ENCODE data around the gene SGCD. TPM values are rescaled to one million over a fixed set of nuclear protein-coding genes. Genes with fewer than 3 reads are reported as not detected.

Gene SGCD
- total RNA-seq, 5 donors from 2014 or later (not counting 1 experiment from before 2014, with no cell fraction given), result 0.13 to 2.4 (median 0.22) TPM

- H3K9me3 Mint-ChIP-seq, result peaks cover 0 to 3% (median 0%) of the 10 kb centered on the region in 3 donors
- H3K27ac Mint-ChIP-seq, result no peak overlapping the region
- no CpG with 5 or more reads among the region's 1 CpG for WGBS (ENCODE audit: insufficient coverage)
- H3K27me3 Mint-ChIP-seq, result peaks cover 0 to 20% of the 10 kb centered on the region in 2 donors
- Histone ChIP-seq H3K27me3 (replicated peaks in 1 of 2; ENCODE audit: control insufficient read depth in 2 of 2, extremely low read depth in 1 of 2, insufficient read depth in 2 of 2, low read length in 1 of 2) (no peaks in the 10 kb centered on the region), H3K4me1 (ENCODE audit: control insufficient read depth in 1 of 2, extremely low read depth in 1 of 2, insufficient read depth in 2 of 2, low read length in 2 of 2) (no peaks in the 10 kb centered on the region), H3K27ac (ENCODE audit: low read length) (no peak overlapping the region), H3K36me3 (ENCODE audit: control insufficient read depth in 2 of 2, extremely low read depth in 1 of 2, insufficient read depth in 1 of 2, low read length in 1 of 2) (no peaks in the 10 kb centered on the region), H3K4me3 (ENCODE audit: control insufficient read depth in 1 of 2, extremely low read depth in 1 of 2, low read length in 1 of 2) (no peak overlapping the region), H3K9me3 (no peaks in the 10 kb centered on the region)
- no peak overlapping the region for H3K4me3 Mint-ChIP-seq
- ATAC-seq (replicated peaks in 1 of 4), result no peak
- ChIA-PET CTCF (no interaction called here), POLR2A (no interaction called here)
- no peaks in the 10 kb centered on the region for H3K4me1 Mint-ChIP-seq
- DNase-seq, result no peak
- H3K36me3 Mint-ChIP-seq, result no peaks in the 10 kb centered on the region
Measured at GRCh38 chr5:156529892-156530291, 202.9 kb downstream of the SGCD start.

- ATAC-seq (replicated peaks in 1 of 4) (no peak), DNase-seq (no peak)
- CTCF ChIA-PET, result no interaction called here
- peaks cover 0 to 3% (median 0%) of the 10 kb centered on the region in 3 donors for H3K9me3 Mint-ChIP-seq
- H3K27me3 Mint-ChIP-seq, result peaks cover 0 to 20% of the 10 kb centered on the region in 2 donors
- H3K4me3 Mint-ChIP-seq, result no peak overlapping the region
- H3K27ac Mint-ChIP-seq, result no peak overlapping the region
- Histone ChIP-seq H3K4me1 (ENCODE audit: control insufficient read depth in 1 of 2, extremely low read depth in 1 of 2, insufficient read depth in 2 of 2, low read length in 2 of 2) (no peaks in the 10 kb centered on the region), H3K36me3 (ENCODE audit: control insufficient read depth in 2 of 2, extremely low read depth in 1 of 2, insufficient read depth in 1 of 2, low read length in 1 of 2) (no peaks in the 10 kb centered on the region), H3K27ac (ENCODE audit: low read length) (no peak overlapping the region), H3K27me3 (replicated peaks in 1 of 2; ENCODE audit: control insufficient read depth in 2 of 2, extremely low read depth in 1 of 2, insufficient read depth in 2 of 2, low read length in 1 of 2) (no peaks in the 10 kb centered on the region), H3K9me3 (no peaks in the 10 kb centered on the region), H3K4me3 (ENCODE audit: control insufficient read depth in 1 of 2, extremely low read depth in 1 of 2, low read length in 1 of 2) (no peak overlapping the region)
- WGBS (ENCODE audit: insufficient coverage), result no CpG with 5 or more reads among the region's 2 CpGs
- H3K4me1 Mint-ChIP-seq, result no peaks in the 10 kb centered on the region
- POLR2A ChIA-PET, result no interaction called here
- no peaks in the 10 kb centered on the region for H3K36me3 Mint-ChIP-seq
Measured at GRCh38 chr5:156531199-156531598, 204.2 kb downstream of the SGCD start.

- Histone ChIP-seq H3K27ac (ENCODE audit: low read length) (no peak overlapping the region), H3K4me1 (ENCODE audit: control insufficient read depth in 1 of 2, extremely low read depth in 1 of 2, insufficient read depth in 2 of 2, low read length in 2 of 2) (no peaks in the 10 kb centered on the region), H3K27me3 (replicated peaks in 1 of 2; ENCODE audit: control insufficient read depth in 2 of 2, extremely low read depth in 1 of 2, insufficient read depth in 2 of 2, low read length in 1 of 2) (no peaks in the 10 kb centered on the region), H3K9me3 (no peaks in the 10 kb centered on the region), H3K4me3 (ENCODE audit: control insufficient read depth in 1 of 2, extremely low read depth in 1 of 2, low read length in 1 of 2) (no peak overlapping the region), H3K36me3 (ENCODE audit: control insufficient read depth in 2 of 2, extremely low read depth in 1 of 2, insufficient read depth in 1 of 2, low read length in 1 of 2) (no peaks in the 10 kb centered on the region)
- no peaks in the 10 kb centered on the region for H3K4me1 Mint-ChIP-seq
- ATAC-seq (replicated peaks in 1 of 4) (no peak), DNase-seq (no peak)
- no peak overlapping the region for H3K4me3 Mint-ChIP-seq
- 70% methylated on average over 3 of the region's 4 CpGs for WGBS (ENCODE audit: insufficient coverage)
- ChIA-PET POLR2A (no interaction called here), CTCF (no interaction called here)
- peaks cover 0 to 3% (median 0%) of the 10 kb centered on the region in 3 donors for H3K9me3 Mint-ChIP-seq
- no peak overlapping the region for H3K27ac Mint-ChIP-seq
- peaks cover 4 to 23% of the 10 kb centered on the region in 2 donors for H3K27me3 Mint-ChIP-seq
- H3K36me3 Mint-ChIP-seq, result no peaks in the 10 kb centered on the region
Measured at GRCh38 chr5:156532921-156533320, 206.0 kb downstream of the SGCD start.

- no peaks in the 10 kb centered on the region for H3K27me3 ChIP-seq (replicated peaks in 1 of 2; ENCODE audit: control insufficient read depth in 2 of 2, extremely low read depth in 1 of 2, insufficient read depth in 2 of 2, low read length in 1 of 2)
- Mint-ChIP-seq H3K4me3 (no peak overlapping the region), H3K27ac (no peak overlapping the region), H3K27me3 (peaks cover 4 to 19% of the 10 kb centered on the region in 2 donors), H3K36me3 (no peaks in the 10 kb centered on the region), H3K4me1 (no peaks in the 10 kb centered on the region), H3K9me3 (peaks cover 0 to 3% (median 0%) of the 10 kb centered on the region in 3 donors)
- no peak for ATAC-seq (replicated peaks in 1 of 4)
- H3K9me3 ChIP-seq, result no peaks in the 10 kb centered on the region
- WGBS (ENCODE audit: insufficient coverage), result 70% methylated on average over 2 of the region's 2 CpGs
- H3K36me3 ChIP-seq (ENCODE audit: control insufficient read depth in 2 of 2, extremely low read depth in 1 of 2, insufficient read depth in 1 of 2, low read length in 1 of 2), result no peaks in the 10 kb centered on the region
- H3K27ac ChIP-seq (ENCODE audit: low read length), result no peak overlapping the region
- H3K4me3 ChIP-seq (ENCODE audit: control insufficient read depth in 1 of 2, extremely low read depth in 1 of 2, low read length in 1 of 2), result no peak overlapping the region
- ChIA-PET CTCF (no interaction called here), POLR2A (no interaction called here)
- no peak for DNase-seq
- H3K4me1 ChIP-seq (ENCODE audit: control insufficient read depth in 1 of 2, extremely low read depth in 1 of 2, insufficient read depth in 2 of 2, low read length in 2 of 2), result no peaks in the 10 kb centered on the region
Measured at GRCh38 chr5:156534085-156534484, 207.1 kb downstream of the SGCD start.

- no peak overlapping the region for H3K4me3 ChIP-seq (ENCODE audit: control insufficient read depth in 1 of 2, extremely low read depth in 1 of 2, low read length in 1 of 2)
- H3K27ac Mint-ChIP-seq, result no peak overlapping the region
- no peak overlapping the region for H3K27ac ChIP-seq (ENCODE audit: low read length)
- ChIA-PET POLR2A (no interaction called here), CTCF (no interaction called here)
- no peaks in the 10 kb centered on the region for H3K36me3 Mint-ChIP-seq
- WGBS (ENCODE audit: insufficient coverage), result no CpG with 5 or more reads among the region's 2 CpGs
- no peaks in the 10 kb centered on the region for H3K4me1 ChIP-seq (ENCODE audit: control insufficient read depth in 1 of 2, extremely low read depth in 1 of 2, insufficient read depth in 2 of 2, low read length in 2 of 2)
- H3K27me3 Mint-ChIP-seq, result peaks cover 4 to 14% of the 10 kb centered on the region in 2 donors
- H3K9me3 ChIP-seq, result no peaks in the 10 kb centered on the region
- H3K4me1 Mint-ChIP-seq, result no peaks in the 10 kb centered on the region
- H3K36me3 ChIP-seq (ENCODE audit: control insufficient read depth in 2 of 2, extremely low read depth in 1 of 2, insufficient read depth in 1 of 2, low read length in 1 of 2), result no peaks in the 10 kb centered on the region
- DNase-seq (no peak), ATAC-seq (replicated peaks in 1 of 4) (no peak)
- peaks cover 0 to 3% (median 0%) of the 10 kb centered on the region in 3 donors for H3K9me3 Mint-ChIP-seq
- no peaks in the 10 kb centered on the region for H3K27me3 ChIP-seq (replicated peaks in 1 of 2; ENCODE audit: control insufficient read depth in 2 of 2, extremely low read depth in 1 of 2, insufficient read depth in 2 of 2, low read length in 1 of 2)
- H3K4me3 Mint-ChIP-seq, result no peak overlapping the region
Measured at GRCh38 chr5:156534906-156535485, 208.0 kb downstream of the SGCD start.

- Histone ChIP-seq H3K36me3 (ENCODE audit: control insufficient read depth in 2 of 2, extremely low read depth in 1 of 2, insufficient read depth in 1 of 2, low read length in 1 of 2) (no peaks in the 10 kb centered on the region), H3K9me3 (no peaks in the 10 kb centered on the region), H3K4me1 (ENCODE audit: control insufficient read depth in 1 of 2, extremely low read depth in 1 of 2, insufficient read depth in 2 of 2, low read length in 2 of 2) (no peaks in the 10 kb centered on the region), H3K4me3 (ENCODE audit: control insufficient read depth in 1 of 2, extremely low read depth in 1 of 2, low read length in 1 of 2) (no peak overlapping the region), H3K27ac (ENCODE audit: low read length) (no peak overlapping the region), H3K27me3 (replicated peaks in 1 of 2; ENCODE audit: control insufficient read depth in 2 of 2, extremely low read depth in 1 of 2, insufficient read depth in 2 of 2, low read length in 1 of 2) (peaks cover 0 to 2% of the 10 kb centered on the region in 2 experiments)
- Mint-ChIP-seq H3K9me3 (no peaks in the 10 kb centered on the region), H3K27me3 (peaks cover 4 to 22% of the 10 kb centered on the region in 2 donors), H3K27ac (no peak overlapping the region), H3K36me3 (no peaks in the 10 kb centered on the region), H3K4me1 (no peaks in the 10 kb centered on the region), H3K4me3 (no peak overlapping the region)
- DNase-seq, result no peak
- no CpG with 5 or more reads among the region's 3 CpGs for WGBS (ENCODE audit: insufficient coverage)
- no peak for ATAC-seq (replicated peaks in 1 of 4)
- ChIA-PET POLR2A (no interaction called here), CTCF (no interaction called here)
Measured at GRCh38 chr5:156540491-156540890, 213.5 kb downstream of the SGCD start.

GRCh38 chr5:156541582-156541981 is 214.6 kb downstream of the SGCD start:
- POLR2A ChIA-PET, result no interaction called here
- Mint-ChIP-seq H3K27me3 (peaks cover 4 to 29% of the 10 kb centered on the region in 2 donors), H3K4me3 (no peak overlapping the region), H3K27ac (no peak overlapping the region), H3K4me1 (no peaks in the 10 kb centered on the region), H3K9me3 (no peaks in the 10 kb centered on the region), H3K36me3 (no peaks in the 10 kb centered on the region)
- Histone ChIP-seq H3K9me3 (no peaks in the 10 kb centered on the region), H3K36me3 (ENCODE audit: control insufficient read depth in 2 of 2, extremely low read depth in 1 of 2, insufficient read depth in 1 of 2, low read length in 1 of 2) (no peaks in the 10 kb centered on the region), H3K27me3 (replicated peaks in 1 of 2; ENCODE audit: control insufficient read depth in 2 of 2, extremely low read depth in 1 of 2, insufficient read depth in 2 of 2, low read length in 1 of 2) (peaks cover 0 to 3% of the 10 kb centered on the region in 2 experiments), H3K27ac (ENCODE audit: low read length) (no peak overlapping the region), H3K4me3 (ENCODE audit: control insufficient read depth in 1 of 2, extremely low read depth in 1 of 2, low read length in 1 of 2) (no peak overlapping the region), H3K4me1 (ENCODE audit: control insufficient read depth in 1 of 2, extremely low read depth in 1 of 2, insufficient read depth in 2 of 2, low read length in 2 of 2) (no peaks in the 10 kb centered on the region)
- 80% methylated on average over 1 of the region's 2 CpGs for WGBS (ENCODE audit: insufficient coverage)
- CTCF ChIA-PET, result no interaction called here
- no peak for DNase-seq
- no peak for ATAC-seq (replicated peaks in 1 of 4)
